GM21825 (cell line): ENCODE data around the gene CDH12.

Source experiments
- ATAC-seq: cut with Tn5 transposase; IDR thresholded peaks from one replicate; pipeline ENCODE4 v1.9.1; 2021; ENCODE audit warnings: mild to moderate bottlenecking, moderate library complexity; ENCODE audit not compliant: unreplicated experiment

Gene CDH12

GRCh38 chr5:21784487-21784886 lies 1068.7 kb downstream of the CDH12 start:
- ATAC-seq: no peak

- no peak for ATAC-seq
Observed at GRCh38 chr5:21783074-21783679, 1070.0 kb downstream of the CDH12 start.

GRCh38 chr5:21776466-21776865 lies 1076.7 kb downstream of the CDH12 start:
- no peak for ATAC-seq

GRCh38 chr5:21774801-21775200 lies 1078.3 kb downstream of the CDH12 start:
- no peak for ATAC-seq

GRCh38 chr5:21774281-21774680 lies 1078.9 kb downstream of the CDH12 start:
- ATAC-seq: no peak

- ATAC-seq: no peak
Observed at GRCh38 chr5:21773456-21773855, 1079.7 kb downstream of the CDH12 start.

GRCh38 chr5:21765406-21765805 lies 1087.7 kb downstream of the CDH12 start:
- no peak for ATAC-seq

GRCh38 chr5:21739096-21739495 lies 1114.0 kb downstream of the CDH12 start:
- ATAC-seq: no peak

- no peak for ATAC-seq
Observed at GRCh38 chr5:21723500-21723899, 1129.6 kb downstream of the CDH12 start.

- ATAC-seq: no peak
Observed at GRCh38 chr5:21711866-21712758, 1141.0 kb downstream of the CDH12 start.

GRCh38 chr5:21709770-21710169 lies 1143.4 kb downstream of the CDH12 start:
- no peak for ATAC-seq

GRCh38 chr5:21704974-21705668 lies 1148.0 kb downstream of the CDH12 start:
- no peak for ATAC-seq

- ATAC-seq: no peak
Observed at GRCh38 chr5:21701317-21701716, 1151.8 kb downstream of the CDH12 start.
